ENCODE data around the gene CRYAB.
A peak's percentile ranks its signal among the peaks of the same experiment; 100 is the strongest.

CRYAB gene

DNA sequence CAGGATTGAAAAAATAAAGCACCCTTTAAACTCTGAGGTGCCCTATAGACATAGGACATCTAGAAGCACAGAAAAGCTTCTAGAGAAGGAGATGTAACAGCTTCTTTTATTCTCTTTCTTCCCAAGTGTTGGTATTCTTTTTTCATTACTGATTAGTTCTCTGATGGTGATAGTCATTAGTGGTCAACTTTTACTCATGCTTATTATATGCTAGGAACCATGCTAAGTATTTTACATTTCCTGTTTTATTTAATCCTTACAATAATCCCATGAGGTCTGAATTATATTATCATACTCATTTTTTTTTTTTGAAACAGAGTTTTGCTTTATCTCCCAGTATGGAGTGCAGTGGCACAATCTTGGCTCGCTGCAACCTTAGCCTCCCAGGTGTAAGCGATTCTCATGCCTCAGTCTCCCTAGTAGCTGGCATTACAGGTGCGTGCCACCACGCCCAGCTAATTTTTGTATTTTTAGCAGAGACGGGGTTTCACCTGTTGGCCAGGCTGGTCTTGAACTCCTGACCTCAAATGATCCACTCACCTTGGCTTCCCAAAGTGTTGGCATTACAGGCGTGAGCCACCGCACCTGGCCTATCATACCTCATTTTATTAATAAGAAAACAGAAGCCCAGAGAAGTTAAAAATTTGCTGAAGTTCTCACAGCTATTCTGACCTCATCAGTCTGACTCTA, 10.1 kb upstream of the CRYAB start:
- Mint-ChIP-seq H3K27me3 (peaks cover 31% of the 10 kb centered on the region), H3K27ac (no peak overlapping the region), H3K4me1 (peaks cover 28% of the 10 kb centered on the region), H3K9me3 (no peaks in the 10 kb centered on the region), H3K4me3 (no peak overlapping the region)
- no peak for ATAC-seq
- DNase-seq: no peak

DNA sequence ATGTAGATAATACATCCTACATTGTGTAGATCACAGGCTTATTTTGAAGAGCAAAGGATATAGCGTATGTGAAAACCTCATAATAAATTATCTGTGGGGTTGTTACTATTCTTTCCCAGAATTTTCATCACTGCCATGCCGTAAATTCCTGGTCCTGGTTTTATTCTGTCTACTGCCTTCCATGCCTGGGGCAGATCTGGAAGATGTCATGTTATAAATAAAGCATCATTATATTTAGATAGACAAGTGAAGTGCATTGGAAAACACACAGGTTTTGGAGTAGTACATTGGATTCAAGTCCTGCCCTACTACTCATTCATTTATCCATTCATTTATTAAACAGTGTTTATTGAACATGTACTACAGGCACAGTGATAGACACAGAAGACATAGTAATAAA, 9.3 kb upstream of the CRYAB start:
- H3K27ac Mint-ChIP-seq: no peak overlapping the region
- H3K4me1 Mint-ChIP-seq: peaks cover 20% of the 10 kb centered on the region
- ATAC-seq (no peak), DNase-seq (no peak)
- no peak overlapping the region for H3K4me3 Mint-ChIP-seq
- no peaks in the 10 kb centered on the region for H3K9me3 Mint-ChIP-seq
- peaks cover 38% of the 10 kb centered on the region for H3K27me3 Mint-ChIP-seq

DNA sequence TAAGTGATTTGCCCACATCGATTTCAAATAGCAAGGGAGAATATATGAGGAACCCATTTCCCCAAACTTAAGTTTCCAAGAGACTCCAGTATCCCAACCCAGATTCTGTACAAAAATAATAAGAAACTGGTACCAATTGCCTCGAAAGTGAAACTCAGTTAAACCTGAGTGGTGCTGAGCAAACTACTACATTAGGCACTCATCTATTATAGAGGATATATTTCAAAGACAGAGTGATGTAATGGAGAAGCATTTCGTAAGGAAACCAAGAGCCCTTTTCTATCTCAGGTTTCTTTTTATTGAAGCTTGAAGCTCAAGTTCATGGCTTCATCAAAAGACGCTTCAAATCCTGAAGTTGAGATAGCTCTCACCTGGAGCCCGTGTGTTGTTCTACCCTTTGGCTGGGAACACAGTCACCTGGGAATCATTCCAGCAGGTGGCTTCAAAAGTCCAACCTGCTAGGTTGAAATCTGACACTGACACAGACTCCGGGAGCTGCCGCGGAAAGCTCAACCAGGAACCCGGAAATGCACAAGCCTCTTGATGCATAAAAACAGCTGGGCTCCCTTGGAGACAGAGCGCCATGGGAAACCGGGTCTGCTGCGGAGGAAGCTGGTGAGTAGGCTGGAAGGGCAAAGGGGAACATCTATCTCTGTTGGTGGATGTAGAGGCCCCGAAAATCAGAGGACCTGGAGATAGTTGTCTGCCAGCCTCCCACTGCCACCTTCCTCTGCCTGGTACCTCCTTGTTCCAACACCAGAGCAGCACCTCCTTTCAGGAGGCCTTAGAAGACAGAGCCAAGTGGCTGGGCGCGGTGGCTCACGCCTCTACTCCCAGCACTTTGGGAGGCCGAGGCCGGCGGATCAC, 7.1 kb upstream of the CRYAB start, which contains the start of gene C11orf52:
Gene C11orf52, plus strand, starts transcription at position 524 of the 867 bp plus-strand sequence. Its CDS starts 60 bp downstream, at position 584.
- Mint-ChIP-seq H3K27ac (peak within 1 kb of the TSS in 1 of 2 donors; percentile 12), H3K9me3 (no peaks in the 10 kb centered on the region), H3K27me3 (peaks cover 46% of the 10 kb centered on the region), H3K4me1 (peaks cover 9% of the 10 kb centered on the region), H3K4me3 (no peak within 1 kb of the TSS)
- ATAC-seq (no peak), DNase-seq (no peak)

- H3K9me3 Mint-ChIP-seq: no peaks in the 10 kb centered on the region
- DNase-seq: no peak
- ATAC-seq: no peak
- H3K27me3 Mint-ChIP-seq: peaks cover 49% of the 10 kb centered on the region
- H3K4me3 Mint-ChIP-seq: no peak overlapping the region
- H3K4me1 Mint-ChIP-seq: peaks cover under 1% of the 10 kb centered on the region
- H3K27ac Mint-ChIP-seq: peak overlapping the region in 1 of 2 donors; percentile 12
Observed at GRCh38 chr11:111917788-111918187, 6.2 kb upstream of the CRYAB start.

GRCh38 chr11:111917312-111917711, 5.7 kb upstream of the CRYAB start:
- Mint-ChIP-seq H3K4me1 (no peaks in the 10 kb centered on the region), H3K27ac (no peak overlapping the region), H3K9me3 (no peaks in the 10 kb centered on the region), H3K27me3 (peaks cover 54% of the 10 kb centered on the region), H3K4me3 (no peak overlapping the region)
- ATAC-seq: no peak
- DNase-seq: no peak

GRCh38 chr11:111916768-111917167, 5.2 kb upstream of the CRYAB start:
- no peak for DNase-seq
- no peak for ATAC-seq
- Mint-ChIP-seq H3K4me1 (no peaks in the 10 kb centered on the region), H3K27ac (peak overlapping the region in 1 of 2 donors; percentile 34), H3K4me3 (no peak overlapping the region), H3K9me3 (no peaks in the 10 kb centered on the region), H3K27me3 (peaks cover 59% of the 10 kb centered on the region)

GRCh38 chr11:111913997-111914396, 2.4 kb upstream of the CRYAB start:
- ATAC-seq: no peak
- Mint-ChIP-seq H3K27ac (no peak overlapping the region), H3K4me1 (no peaks in the 10 kb centered on the region), H3K9me3 (no peaks in the 10 kb centered on the region), H3K4me3 (no peak overlapping the region), H3K27me3 (peaks cover 72% of the 10 kb centered on the region)
- no peak for DNase-seq

DNA sequence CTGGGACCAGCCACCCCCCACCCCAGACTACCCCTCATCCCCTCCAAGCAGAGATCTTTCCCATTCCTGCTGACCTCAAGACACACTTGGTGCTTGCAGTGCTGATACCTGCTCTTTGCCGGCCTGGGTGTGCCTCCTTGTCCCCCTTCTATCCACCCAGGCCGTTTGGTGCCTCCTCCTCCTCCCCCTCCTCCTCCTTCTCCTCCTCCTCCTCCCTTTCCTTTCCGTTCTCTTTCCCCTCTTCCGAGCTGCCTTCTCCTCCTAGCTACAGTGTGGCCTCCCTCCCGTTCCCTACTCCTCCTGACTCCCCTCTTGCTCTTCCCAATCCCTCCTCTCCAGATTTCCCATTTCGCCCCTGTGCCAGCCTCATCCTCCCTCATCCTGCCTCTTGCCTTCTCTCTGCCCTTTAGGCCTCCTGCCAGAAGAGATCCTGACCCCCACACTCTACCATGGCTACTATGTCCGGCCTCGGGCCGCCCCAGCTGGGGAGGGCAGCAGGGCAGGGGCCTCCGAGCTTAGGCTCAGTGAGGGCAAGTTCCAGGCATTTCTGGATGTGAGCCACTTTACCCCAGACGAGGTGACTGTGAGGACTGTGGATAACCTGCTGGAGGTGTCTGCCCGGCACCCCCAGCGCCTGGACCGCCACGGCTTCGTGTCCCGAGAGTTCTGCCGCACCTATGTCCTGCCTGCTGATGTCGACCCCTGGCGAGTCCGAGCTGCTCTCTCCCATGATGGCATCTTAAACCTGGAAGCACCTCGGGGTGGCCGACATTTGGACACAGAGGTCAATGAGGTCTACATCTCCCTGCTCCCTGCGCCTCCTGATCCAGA, 1.7 kb upstream of the CRYAB start:
- H3K4me3 Mint-ChIP-seq: no peak overlapping the region
- no peaks in the 10 kb centered on the region for H3K4me1 Mint-ChIP-seq
- H3K27me3 Mint-ChIP-seq: peaks cover 72% of the 10 kb centered on the region
- no peak overlapping the region for H3K27ac Mint-ChIP-seq
- DNase-seq: no peak
- no peak for ATAC-seq
- H3K9me3 Mint-ChIP-seq: no peaks in the 10 kb centered on the region

GRCh38 chr11:111912535-111912934, 965 bp upstream of the CRYAB start, which contains the start of gene HSPB2:
Gene HSPB2, plus strand, starts transcription at chr11:111912734. Its CDS starts 96 bp downstream, at chr11:111912830.
- no peaks in the 10 kb centered on the region for H3K4me1 Mint-ChIP-seq
- no peak within 1 kb of the TSS for H3K27ac Mint-ChIP-seq
- H3K9me3 Mint-ChIP-seq: no peaks in the 10 kb centered on the region
- H3K27me3 Mint-ChIP-seq: peaks cover 72% of the 10 kb centered on the region
- DNase-seq (no peak), ATAC-seq (peak; percentile 46)
- H3K4me3 Mint-ChIP-seq: no peak within 1 kb of the TSS

DNA sequence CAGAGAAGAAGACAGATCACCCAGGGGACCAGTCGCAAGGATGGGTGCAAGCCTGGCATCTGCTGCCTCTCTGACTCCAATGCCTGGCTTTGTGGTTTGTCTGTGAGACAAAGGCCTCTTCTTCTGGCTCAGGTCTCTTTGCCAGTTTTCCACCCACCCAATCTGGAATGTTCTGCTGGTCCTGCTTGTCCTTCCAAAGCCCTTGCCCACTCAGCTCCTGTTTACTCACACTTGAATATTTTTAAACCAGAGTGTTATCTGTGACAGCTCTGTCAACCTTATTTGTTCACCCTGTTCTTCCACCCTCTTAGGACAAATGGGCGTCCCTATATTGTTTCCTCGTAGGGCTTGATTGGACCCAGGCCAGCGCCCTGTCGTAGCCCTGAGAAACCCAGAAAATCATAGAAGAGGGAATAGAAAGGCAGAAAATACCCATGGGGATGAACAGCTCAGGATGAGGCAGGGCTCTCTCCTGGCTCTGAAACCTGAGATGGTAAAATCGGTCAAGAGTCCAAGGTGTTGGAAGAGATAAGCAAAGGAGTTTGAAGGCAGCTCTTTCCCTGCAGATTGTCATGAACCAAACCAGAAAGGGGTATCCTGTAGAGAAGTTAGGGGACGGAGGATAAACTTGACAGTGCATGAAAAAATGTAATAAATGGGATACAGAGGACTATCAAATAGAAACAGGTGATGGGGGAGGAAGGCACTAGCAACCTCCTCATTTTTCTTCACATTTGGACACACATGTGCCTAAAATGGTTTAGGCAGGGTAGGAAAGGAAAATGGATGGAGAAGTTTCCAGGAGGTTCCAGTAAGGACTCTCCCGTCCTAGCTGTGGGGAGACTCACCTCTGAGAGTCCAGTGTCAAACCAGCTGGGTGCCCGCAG, 651 bp downstream of the CRYAB start:
- Mint-ChIP-seq H3K9me3 (no peaks in the 10 kb centered on the region), H3K4me3 (no peak overlapping the region), H3K27me3 (peaks cover 56% of the 10 kb centered on the region), H3K27ac (no peak overlapping the region), H3K4me1 (no peaks in the 10 kb centered on the region)
- ATAC-seq (no peak), DNase-seq (no peak)

DNA sequence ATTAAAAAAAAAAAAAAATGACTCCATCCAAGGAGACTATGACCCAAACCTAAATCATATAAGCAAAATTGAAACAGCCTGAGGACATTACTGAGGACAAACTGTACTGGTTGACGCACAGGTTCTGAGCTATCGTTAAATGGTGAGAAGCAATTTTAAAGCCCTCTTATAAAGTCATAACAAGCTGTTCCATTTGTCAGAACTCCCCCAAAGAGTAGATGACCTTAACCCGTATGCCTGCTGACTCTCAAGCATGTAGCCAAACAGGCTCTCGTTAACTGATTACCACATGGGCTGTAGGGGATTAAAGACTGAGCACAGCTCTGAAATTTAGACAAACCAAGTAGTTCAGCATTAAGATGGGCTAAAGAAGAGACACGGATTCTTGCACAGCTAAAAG, 2.2 kb downstream of the CRYAB start:
- H3K4me3 Mint-ChIP-seq: no peak overlapping the region
- ATAC-seq (no peak), DNase-seq (no peak)
- peak overlapping the region in 1 of 2 donors; percentile 19 for H3K27ac Mint-ChIP-seq
- H3K4me1 Mint-ChIP-seq: no peaks in the 10 kb centered on the region
- H3K27me3 Mint-ChIP-seq: peaks cover 45% of the 10 kb centered on the region
- peaks cover 0 to 6% of the 10 kb centered on the region in 2 donors for H3K9me3 Mint-ChIP-seq

GRCh38 chr11:111908639-111909305, 2.8 kb downstream of the CRYAB start:
- H3K27me3 Mint-ChIP-seq: peaks cover 39% of the 10 kb centered on the region
- H3K27ac Mint-ChIP-seq: no peak overlapping the region
- no peak for DNase-seq
- peaks cover 0 to 6% of the 10 kb centered on the region in 2 donors for H3K9me3 Mint-ChIP-seq
- no peak for ATAC-seq
- H3K4me1 Mint-ChIP-seq: no peaks in the 10 kb centered on the region
- H3K4me3 Mint-ChIP-seq: no peak overlapping the region

GRCh38 chr11:111906680-111907079, 4.9 kb downstream of the CRYAB start:
- no peak for ATAC-seq
- no peak overlapping the region for H3K27ac Mint-ChIP-seq
- no peaks in the 10 kb centered on the region for H3K4me1 Mint-ChIP-seq
- peaks cover 0 to 6% of the 10 kb centered on the region in 2 donors for H3K9me3 Mint-ChIP-seq
- H3K27me3 Mint-ChIP-seq: peaks cover 18% of the 10 kb centered on the region
- no peak for DNase-seq
- H3K4me3 Mint-ChIP-seq: no peak overlapping the region

- Mint-ChIP-seq H3K4me1 (no peaks in the 10 kb centered on the region), H3K4me3 (no peak overlapping the region), H3K9me3 (peaks cover 0 to 6% of the 10 kb centered on the region in 2 donors), H3K27ac (no peak overlapping the region), H3K27me3 (peaks cover 6% of the 10 kb centered on the region)
- DNase-seq (no peak), ATAC-seq (no peak)
Observed at GRCh38 chr11:111905411-111905810, 6.2 kb downstream of the CRYAB start.

Measured in stimulated activated naive CD8-positive, alpha-beta T cell treated with anti-CD3 and anti-CD28 coated beads, Interleukin-15, amount 100 ng/mL, for 72 hours (primary cell).